ENCODE results near the gene RAB7B. TPM values are rescaled to one million over a fixed set of nuclear protein-coding genes. Genes with fewer than 3 reads are reported as not detected.

Gene RAB7B
- total RNA-seq, 3 donors from 2014 or later (not counting 1 experiment from before 2014, with no cell fraction given), result 0.19 TPM; not detected in 2

GRCh38 chr1:206029484-206029883, 26.3 kb upstream of the RAB7B start:
- 88% methylated on average over 4 of the region's 4 CpGs for WGBS (ENCODE audit: insufficient coverage)
- ATAC-seq (no peak), DNase-seq (no peak)
- no peak overlapping the region for H3K4me3 ChIP-seq (ENCODE audit: low read length)
- peaks cover 12 to 19% of the 10 kb centered on the region in 2 donors for H3K27me3 Mint-ChIP-seq (ENCODE audit: low read depth in 2 of 2)
- no peaks in the 10 kb centered on the region for H3K9me3 Mint-ChIP-seq
- no peak overlapping the region for H3K27ac ChIP-seq (ENCODE audit: low read length)
- H3K27me3 ChIP-seq (ENCODE audit: control insufficient read depth, insufficient read depth, low read length), result no peaks in the 10 kb centered on the region
- no peak for TF ChIP-seq CTCF (IDR thresholded peaks at IDR 0.05)
- H3K4me3 Mint-ChIP-seq, result no peak overlapping the region
- no peaks in the 10 kb centered on the region for H3K9me3 ChIP-seq (ENCODE audit: control insufficient read depth, insufficient read depth, low read length)
- no peaks in the 10 kb centered on the region for H3K4me1 Mint-ChIP-seq
- intact Hi-C loops (cut with micrococcal nuclease), result no loop called here
- H3K36me3 Mint-ChIP-seq, result no peaks in the 10 kb centered on the region
- H3K27ac Mint-ChIP-seq, result no peak overlapping the region
- H3K4me1 ChIP-seq (ENCODE audit: control insufficient read depth, insufficient read depth, low read length), result no peaks in the 10 kb centered on the region
- H3K36me3 ChIP-seq (ENCODE audit: control insufficient read depth, insufficient read depth, low read length), result no peaks in the 10 kb centered on the region

- Mint-ChIP-seq H3K36me3 (no peaks in the 10 kb centered on the region), H3K4me3 (no peak overlapping the region), H3K9me3 (no peaks in the 10 kb centered on the region), H3K4me1 (no peaks in the 10 kb centered on the region), H3K27me3 (ENCODE audit: low read depth in 2 of 2) (peaks cover 24 to 28% of the 10 kb centered on the region in 2 donors), H3K27ac (no peak overlapping the region)
- intact Hi-C loops (cut with micrococcal nuclease), result no loop called here
- WGBS (ENCODE audit: insufficient coverage), result 78% methylated on average over 2 of the region's 3 CpGs
- Histone ChIP-seq H3K36me3 (ENCODE audit: control insufficient read depth, insufficient read depth, low read length) (no peaks in the 10 kb centered on the region), H3K27ac (ENCODE audit: low read length) (no peak overlapping the region), H3K4me3 (ENCODE audit: low read length) (no peak overlapping the region), H3K9me3 (ENCODE audit: control insufficient read depth, insufficient read depth, low read length) (no peaks in the 10 kb centered on the region), H3K27me3 (ENCODE audit: control insufficient read depth, insufficient read depth, low read length) (no peaks in the 10 kb centered on the region), H3K4me1 (ENCODE audit: control insufficient read depth, insufficient read depth, low read length) (no peaks in the 10 kb centered on the region)
- DNase-seq, result no peak
- TF ChIP-seq CTCF (IDR thresholded peaks at IDR 0.05), result no peak
- ATAC-seq, result no peak
Measured at GRCh38 chr1:206025283-206025820, 22.2 kb upstream of the RAB7B start.

DNA sequence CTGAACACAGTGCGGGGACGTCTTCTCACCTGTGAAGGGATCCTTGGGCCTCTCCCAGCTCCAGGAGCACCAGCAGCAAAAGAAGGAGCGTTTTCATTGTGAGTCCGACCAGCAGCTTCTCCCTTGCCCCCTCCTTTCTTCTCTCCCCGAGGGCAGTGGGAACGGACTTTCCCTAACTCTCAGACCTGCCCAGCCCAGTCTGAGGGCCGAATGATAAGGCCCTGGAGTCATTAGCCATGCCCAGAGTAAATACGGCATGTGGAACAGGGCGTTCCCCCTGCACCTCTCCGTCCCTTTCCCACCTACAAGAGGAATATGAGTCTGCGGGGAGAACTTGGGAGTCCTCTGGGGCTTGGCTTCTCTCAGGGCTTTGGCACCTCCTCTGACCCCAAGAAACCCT, 20.5 kb upstream of the RAB7B start, which contains the start of gene CTSE:
Gene CTSE (minus strand): TSS at position 201 of the 400 bp plus-strand sequence. CDS start 104 bp downstream, at position 97.
- Mint-ChIP-seq H3K27ac (no peak within 1 kb of the TSS), H3K36me3 (no peaks in the 10 kb centered on the region), H3K4me1 (no peaks in the 10 kb centered on the region), H3K4me3 (no peak within 1 kb of the TSS), H3K27me3 (ENCODE audit: low read depth in 2 of 2) (peaks cover 18 to 20% of the 10 kb centered on the region in 2 donors), H3K9me3 (no peaks in the 10 kb centered on the region)
- intact Hi-C loops (cut with micrococcal nuclease), result no loop called here
- H3K4me1 ChIP-seq (ENCODE audit: control insufficient read depth, insufficient read depth, low read length), result no peaks in the 10 kb centered on the region
- no peak for ATAC-seq
- no peak within 1 kb of the TSS for H3K27ac ChIP-seq (ENCODE audit: low read length)
- TF ChIP-seq CTCF (IDR thresholded peaks at IDR 0.05), result no peak
- 89% methylated on average over 11 of the region's 11 CpGs for WGBS (ENCODE audit: insufficient coverage)
- H3K9me3 ChIP-seq (ENCODE audit: control insufficient read depth, insufficient read depth, low read length), result no peaks in the 10 kb centered on the region
- no peaks in the 10 kb centered on the region for H3K27me3 ChIP-seq (ENCODE audit: control insufficient read depth, insufficient read depth, low read length)
- H3K36me3 ChIP-seq (ENCODE audit: control insufficient read depth, insufficient read depth, low read length), result no peaks in the 10 kb centered on the region
- DNase-seq, result no peak
- no peak within 1 kb of the TSS for H3K4me3 ChIP-seq (ENCODE audit: low read length)

- ATAC-seq, result no peak
- no peaks in the 10 kb centered on the region for H3K27me3 ChIP-seq (ENCODE audit: control insufficient read depth, insufficient read depth, low read length)
- WGBS (ENCODE audit: insufficient coverage), result 95% methylated on average over 6 of the region's 7 CpGs
Measured at GRCh38 chr1:206022766-206023165, 19.6 kb upstream of the RAB7B start.

More at GRCh38 chr1:206022766-206023165, 19.6 kb upstream of the RAB7B start:
- Mint-ChIP-seq H3K4me3 (no peak overlapping the region), H3K36me3 (no peaks in the 10 kb centered on the region), H3K4me1 (no peaks in the 10 kb centered on the region), H3K9me3 (no peaks in the 10 kb centered on the region), H3K27ac (no peak overlapping the region), H3K27me3 (ENCODE audit: low read depth in 2 of 2) (peaks cover 12 to 17% of the 10 kb centered on the region in 2 donors)
- DNase-seq, result no peak
- Histone ChIP-seq H3K27ac (ENCODE audit: low read length) (no peak overlapping the region), H3K4me1 (ENCODE audit: control insufficient read depth, insufficient read depth, low read length) (no peaks in the 10 kb centered on the region), H3K4me3 (ENCODE audit: low read length) (no peak overlapping the region), H3K9me3 (ENCODE audit: control insufficient read depth, insufficient read depth, low read length) (no peaks in the 10 kb centered on the region), H3K36me3 (ENCODE audit: control insufficient read depth, insufficient read depth, low read length) (no peaks in the 10 kb centered on the region)
- no peak for TF ChIP-seq CTCF (IDR thresholded peaks at IDR 0.05)
- intact Hi-C loops (cut with micrococcal nuclease), result no loop called here

Measured in natural killer cell (primary cell).